Neuronal stem cell (in vitro differentiated cells): Measurements from ENCODE around the gene STARD5.

Source experiments
- DNase-seq: peaks from one replicate; pipeline ENCODE4 v3.0.0-alpha.2; 2013; ENCODE audit warnings: low spot score
- H2AFZ ChIP-seq: one replicate; pipeline ENCODE4 v1.6.1; 2013; ENCODE audit warnings: mild to moderate bottlenecking, low read length, inconsistent platforms
- H2AK5ac ChIP-seq: 2 replicates; pipeline ENCODE4 v1.6.1; 2013; ENCODE audit warnings: low read depth, mild to moderate bottlenecking, inconsistent platforms, low read length, moderate library complexity, mixed read lengths
- H2BK120ac ChIP-seq: 2 replicates; pipeline ENCODE4 v1.6.1; 2013; ENCODE audit warnings: low read depth, mild to moderate bottlenecking, inconsistent platforms, low read length, moderate library complexity, mixed read lengths
- H2BK12ac ChIP-seq: one replicate; pipeline ENCODE4 v1.6.1; 2013; ENCODE audit warnings: low read length, inconsistent platforms
- H2BK15ac ChIP-seq: 2 replicates; pipeline ENCODE4 v1.6.1; 2013; ENCODE audit warnings: mild to moderate bottlenecking, low read length, inconsistent platforms, mixed read lengths
- H2BK5ac ChIP-seq: one replicate; pipeline ENCODE4 v1.6.1; 2013; ENCODE audit warnings: inconsistent platforms, mild to moderate bottlenecking, low read length, moderate library complexity
- H3K14ac ChIP-seq: one replicate; pipeline ENCODE4 v1.6.1; 2013; ENCODE audit warnings: low read length, inconsistent platforms
- H3K18ac ChIP-seq: 2 replicates; pipeline ENCODE4 v1.6.1; 2013; ENCODE audit warnings: low read length, inconsistent platforms
- H3K23ac ChIP-seq: 2 replicates; pipeline ENCODE4 v1.6.1; 2013; ENCODE audit warnings: low read depth, mild to moderate bottlenecking, mixed read lengths, low read length, inconsistent platforms; ENCODE audit not compliant: poor library complexity
- H3K27ac ChIP-seq: replicated peaks from 3 replicates; pipeline ENCODE4 v1.5.1; 2013; ENCODE audit warnings: low read length, inconsistent platforms
- H3K27me3 ChIP-seq, 3 experiments: 2 replicates each; pipeline ENCODE4 v1.6.1; 2013; ENCODE audit warnings: low read length in 3 of 3, mild to moderate bottlenecking in 2 of 3, inconsistent platforms in 1 of 3, low read depth in 1 of 3, mixed read lengths in 1 of 3, moderate library complexity in 1 of 3; ENCODE audit not compliant: control insufficient read depth in 3 of 3, insufficient read depth in 3 of 3
- H3K36me3 ChIP-seq, 2 donors: replicated peaks in 1 of 2; 2 replicates each; pipeline ENCODE4 v1.6.1; 2013; ENCODE audit warnings: low read length in 2 of 2; ENCODE audit not compliant: control insufficient read depth in 2 of 2, insufficient read depth in 2 of 2
- H3K4ac ChIP-seq: 2 replicates; pipeline ENCODE4 v1.6.1; 2013; ENCODE audit warnings: inconsistent platforms, mild to moderate bottlenecking, low read length, moderate library complexity
- H3K4me1 ChIP-seq, 2 donors: 1 replicate in 1 of 2; 2 replicates in 1 of 2; pipeline ENCODE4 v1.6.1; 2013; ENCODE audit warnings: low read length in 2 of 2, low read depth in 1 of 2; ENCODE audit not compliant: control insufficient read depth in 2 of 2, insufficient read depth in 1 of 2
- H3K4me2 ChIP-seq: one replicate; pipeline ENCODE4 v1.6.1; 2013; ENCODE audit warnings: mild to moderate bottlenecking, low read length, inconsistent platforms; ENCODE audit not compliant: insufficient read depth, poor library complexity, severe bottlenecking
- H3K4me3 ChIP-seq, 2 donors: 2 replicates each; pipeline ENCODE4 v1.5.1; 2013; ENCODE audit warnings: low read length in 2 of 2, mild to moderate bottlenecking in 2 of 2, inconsistent platforms in 1 of 2, moderate library complexity in 1 of 2
- H3K79me1 ChIP-seq: one replicate; pipeline ENCODE4 v1.6.1; 2013; ENCODE audit warnings: low read depth, mild to moderate bottlenecking, inconsistent platforms, low read length, moderate library complexity
- H3K9ac ChIP-seq: one replicate; pipeline ENCODE4 v1.6.1; 2013; ENCODE audit warnings: mild to moderate bottlenecking, low read depth, low read length, inconsistent platforms; ENCODE audit not compliant: poor library complexity
- H3K9me3 ChIP-seq, 2 donors: replicated peaks in 1 of 2; 2 replicates each; pipeline versions ENCODE3 to v1.6.1; 2013; ENCODE audit warnings: low read length in 2 of 2, mild to moderate bottlenecking in 2 of 2, inconsistent platforms in 1 of 2, low read depth in 1 of 2, mixed read lengths in 1 of 2, moderate library complexity in 1 of 2; ENCODE audit not compliant: control insufficient read depth in 2 of 2, insufficient read depth in 1 of 2
- H4K8ac ChIP-seq: one replicate; pipeline ENCODE4 v1.6.1; 2013; ENCODE audit warnings: low read depth, mild to moderate bottlenecking, inconsistent platforms, low read length, moderate library complexity
- H4K91ac ChIP-seq: one replicate; pipeline ENCODE4 v1.6.1; 2013; ENCODE audit warnings: low read length, low read depth, mild to moderate bottlenecking, inconsistent platforms; ENCODE audit not compliant: poor library complexity
- WGBS, 2 donors: extraction: QIAGEN DNeasy Blood & Tissue Kit; methylation state at CpG; one replicate each; pipeline ENCODE4 v1.1.7; 2013; ENCODE audit warnings: missing lambda C conversion rate in 2 of 2, mixed read lengths in 1 of 2; ENCODE audit not compliant: insufficient read length in 2 of 2, insufficient replicate concordance in 1 of 2; ENCODE audit errors: extremely low coverage in 2 of 2; 5-methylcytosine and 5-hydroxymethylcytosine counted together

STARD5 gene

GRCh38 chr15:81264072-81264857 lies 59.7 kb downstream of the STARD5 start:
- H2BK120ac ChIP-seq = no peak overlapping the region

GRCh38 chr15:81263477-81263876 lies 60.5 kb downstream of the STARD5 start:
- WGBS, 2 donors = no CpG with 5 or more reads among the region's 4 CpGs

More at GRCh38 chr15:81264072-81264857, 59.7 kb downstream of the STARD5 start:
- H2BK5ac ChIP-seq = no peak overlapping the region
- H3K4me3 ChIP-seq = no peak overlapping the region
- H3K18ac ChIP-seq = no peak overlapping the region
- H2BK15ac ChIP-seq = no peak overlapping the region
- H3K14ac ChIP-seq = no peak overlapping the region
- H2AK5ac ChIP-seq = no peak overlapping the region
- H3K23ac ChIP-seq = no peak overlapping the region
- no peak overlapping the region for H4K8ac ChIP-seq
- no peaks in the 10 kb centered on the region for H3K9me3 ChIP-seq
- no peak overlapping the region for H2BK12ac ChIP-seq
- no CpG with 5 or more reads among the region's 6 CpGs for WGBS, 2 donors
- H3K4ac ChIP-seq = no peak overlapping the region
- H4K91ac ChIP-seq = no peak overlapping the region
- no peaks in the 10 kb centered on the region for H3K36me3 ChIP-seq
- no peak overlapping the region for H2AFZ ChIP-seq
- no peak overlapping the region for H3K4me2 ChIP-seq
- no peaks in the 10 kb centered on the region for H3K79me1 ChIP-seq
- peaks cover 0 to 4% of the 10 kb centered on the region in 2 donors for H3K4me1 ChIP-seq
- no peaks in the 10 kb centered on the region for H3K27me3 ChIP-seq
- DNase-seq = no peak
- no peak overlapping the region for H3K27ac ChIP-seq
- no peak overlapping the region for H3K9ac ChIP-seq

GRCh38 chr15:81261172-81261811 lies 62.6 kb downstream of the STARD5 start:
- no peak overlapping the region for H2BK12ac ChIP-seq
- no peaks in the 10 kb centered on the region for H3K36me3 ChIP-seq
- H3K79me1 ChIP-seq = no peaks in the 10 kb centered on the region
- no peak overlapping the region for H3K4ac ChIP-seq
- no peak overlapping the region for H2AK5ac ChIP-seq
- H2BK15ac ChIP-seq = no peak overlapping the region
- H3K9me3 ChIP-seq = no peaks in the 10 kb centered on the region
- peak overlapping the region; percentile 3 for H3K18ac ChIP-seq
- H3K14ac ChIP-seq = no peak overlapping the region
- no CpG with 5 or more reads among the region's 6 CpGs for WGBS, 2 donors
- no peaks in the 10 kb centered on the region for H3K27me3 ChIP-seq
- H4K91ac ChIP-seq = no peak overlapping the region
- no peak overlapping the region for H3K4me2 ChIP-seq
- H3K4me3 ChIP-seq = peak overlapping the region in 1 of 2 donors; percentile 4
- peaks cover 0 to 4% of the 10 kb centered on the region in 2 donors for H3K4me1 ChIP-seq
- H2BK120ac ChIP-seq = no peak overlapping the region
- no peak overlapping the region for H4K8ac ChIP-seq
- no peak for DNase-seq
- H3K23ac ChIP-seq = no peak overlapping the region
- no peak overlapping the region for H2BK5ac ChIP-seq
- H3K27ac ChIP-seq = no peak overlapping the region
- H2AFZ ChIP-seq = no peak overlapping the region
- H3K9ac ChIP-seq = no peak overlapping the region

More at GRCh38 chr15:81263477-81263876, 60.5 kb downstream of the STARD5 start:
- no peak overlapping the region for H2AK5ac ChIP-seq
- no peak overlapping the region for H3K14ac ChIP-seq
- H2BK12ac ChIP-seq = no peak overlapping the region
- H3K23ac ChIP-seq = no peak overlapping the region
- H3K4me2 ChIP-seq = no peak overlapping the region
- no peak overlapping the region for H2BK15ac ChIP-seq
- no peaks in the 10 kb centered on the region for H3K9me3 ChIP-seq
- no peak for DNase-seq
- no peak overlapping the region for H2BK5ac ChIP-seq
- no peak overlapping the region for H3K18ac ChIP-seq
- no peaks in the 10 kb centered on the region for H3K36me3 ChIP-seq
- no peak overlapping the region for H3K9ac ChIP-seq
- no peak overlapping the region for H4K91ac ChIP-seq
- no peak overlapping the region for H2BK120ac ChIP-seq
- no peak overlapping the region for H3K4me3 ChIP-seq
- H3K27me3 ChIP-seq = no peaks in the 10 kb centered on the region
- no peak overlapping the region for H2AFZ ChIP-seq
- no peak overlapping the region for H3K27ac ChIP-seq
- H3K79me1 ChIP-seq = no peaks in the 10 kb centered on the region
- no peak overlapping the region for H4K8ac ChIP-seq
- no peak overlapping the region for H3K4ac ChIP-seq
- H3K4me1 ChIP-seq = peaks cover 0 to 4% of the 10 kb centered on the region in 2 donors

- Histone ChIP-seq H2BK120ac (no peak overlapping the region), H3K79me1 (no peaks in the 10 kb centered on the region), H3K36me3 (no peaks in the 10 kb centered on the region), H3K4ac (no peak overlapping the region), H4K8ac (no peak overlapping the region), H3K27me3 (no peaks in the 10 kb centered on the region), H3K18ac (no peak overlapping the region), H4K91ac (no peak overlapping the region), H3K27ac (no peak overlapping the region), H3K9me3 (no peaks in the 10 kb centered on the region), H2BK12ac (no peak overlapping the region), H3K4me2 (no peak overlapping the region), H3K23ac (no peak overlapping the region), H2AK5ac (no peak overlapping the region), H3K14ac (no peak overlapping the region), H3K4me3 (no peak overlapping the region), H2BK15ac (no peak overlapping the region), H3K9ac (no peak overlapping the region), H3K4me1 (peaks cover 0 to 2% of the 10 kb centered on the region in 2 donors), H2BK5ac (no peak overlapping the region), H2AFZ (no peak overlapping the region)
- DNase-seq = no peak
- no CpG with 5 or more reads among the region's 4 CpGs for WGBS, 2 donors
Measured at GRCh38 chr15:81259760-81260298, 64.1 kb downstream of the STARD5 start.
